ENCODE results near the gene PCDHA8.
"Not testable (repeated sequence)": the region's sequence is repeated elsewhere in the genome, so short reads cannot be mapped to it uniquely, and the experiment has no call there.

PCDHA8 gene

GRCh38 chr5:140875085-140876065 lies 34.4 kb downstream of the PCDHA8 start, which contains the start of gene PCDHA12:
TSS of gene PCDHA12 (plus strand) at chr5:140875308. CDS start at chr5:140875473, 165 bp downstream.
- DNase-seq (ENCODE audit: low read depth): no peak

DNA sequence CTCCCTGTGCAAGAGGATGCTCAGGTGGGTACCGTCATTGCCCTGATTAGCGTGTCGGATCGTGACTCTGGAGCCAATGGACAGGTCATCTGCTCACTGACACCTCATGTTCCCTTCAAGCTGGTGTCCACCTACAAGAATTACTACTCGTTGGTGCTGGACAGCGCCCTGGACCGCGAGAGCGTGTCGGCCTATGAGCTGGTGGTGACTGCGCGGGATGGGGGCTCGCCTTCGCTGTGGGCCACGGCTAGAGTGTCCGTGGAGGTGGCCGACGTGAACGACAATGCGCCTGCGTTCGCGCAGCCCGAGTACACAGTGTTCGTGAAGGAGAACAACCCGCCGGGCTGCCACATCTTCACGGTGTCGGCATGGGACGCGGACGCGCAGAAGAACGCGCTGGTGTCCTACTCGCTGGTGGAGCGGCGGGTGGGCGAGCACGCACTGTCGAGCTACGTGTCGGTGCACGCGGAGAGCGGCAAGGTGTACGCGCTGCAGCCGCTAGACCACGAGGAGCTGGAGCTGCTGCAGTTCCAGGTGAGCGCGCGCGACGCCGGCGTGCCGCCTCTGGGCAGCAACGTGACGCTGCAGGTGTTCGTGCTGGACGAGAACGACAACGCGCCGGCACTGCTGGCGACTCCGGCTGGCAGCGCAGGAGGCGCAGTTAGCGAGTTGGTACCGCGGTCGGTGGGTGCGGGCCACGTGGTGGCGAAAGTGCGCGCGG lies 35.7 kb downstream of the PCDHA8 start:
- DNase-seq (ENCODE audit: low read depth): not testable (repeated sequence)

DNA sequence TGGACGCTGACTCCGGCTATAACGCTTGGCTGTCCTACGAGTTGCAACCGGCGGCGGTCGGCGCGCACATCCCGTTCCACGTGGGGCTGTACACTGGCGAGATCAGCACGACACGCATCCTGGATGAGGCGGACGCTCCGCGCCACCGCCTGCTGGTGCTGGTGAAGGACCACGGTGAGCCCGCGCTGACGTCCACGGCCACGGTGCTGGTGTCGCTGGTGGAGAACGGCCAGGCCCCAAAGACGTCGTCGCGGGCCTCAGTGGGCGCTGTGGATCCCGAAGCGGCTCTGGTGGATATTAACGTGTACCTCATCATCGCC lies 36.2 kb downstream of the PCDHA8 start:
- DNase-seq (ENCODE audit: low read depth): no peak

GRCh38 chr5:140881889-140882590 lies 41.1 kb downstream of the PCDHA8 start, which contains the start of gene PCDHA13:
TSS of gene PCDHA13 (plus strand) at chr5:140882124. CDS start at chr5:140882269, 145 bp downstream.
- DNase-seq (ENCODE audit: low read depth): no peak

DNA sequence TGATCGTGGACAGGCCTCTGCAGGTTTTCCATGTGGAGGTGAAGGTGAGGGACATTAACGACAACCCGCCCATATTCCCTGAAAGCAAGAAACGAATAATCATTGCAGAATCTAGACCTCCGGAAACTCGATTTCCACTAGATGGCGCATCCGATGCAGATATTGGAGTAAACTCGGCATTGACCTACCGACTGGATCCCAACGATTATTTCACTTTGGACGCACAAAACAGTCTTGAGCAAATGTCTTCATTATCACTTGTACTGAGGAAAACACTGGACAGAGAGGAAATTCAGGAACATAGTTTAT lies 41.6 kb downstream of the PCDHA8 start:
- DNase-seq (ENCODE audit: low read depth): no peak

DNA sequence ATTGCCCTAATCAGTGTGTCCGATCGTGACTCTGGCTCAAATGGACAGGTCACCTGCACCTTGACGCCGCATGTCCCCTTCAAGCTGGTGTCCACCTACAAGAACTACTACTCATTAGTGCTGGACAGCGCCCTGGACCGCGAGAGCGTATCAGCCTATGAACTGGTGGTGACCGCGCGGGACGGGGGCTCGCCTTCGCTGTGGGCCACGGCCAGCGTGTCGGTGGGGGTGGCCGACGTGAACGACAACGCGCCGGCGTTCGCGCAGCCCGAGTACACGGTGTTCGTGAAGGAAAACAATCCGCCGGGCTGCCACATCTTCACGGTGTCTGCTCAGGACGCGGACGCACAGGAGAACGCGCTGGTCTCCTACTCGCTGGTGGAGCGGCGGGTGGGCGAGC lies 42.4 kb downstream of the PCDHA8 start:
- no peak for DNase-seq (ENCODE audit: low read depth)

GRCh38 chr5:140883927-140884697 lies 43.1 kb downstream of the PCDHA8 start:
- DNase-seq (ENCODE audit: low read depth): no peak

Data from activated gamma-delta T cell treated with anti-CD3 and anti-CD28 coated beads, Interleukin-2, amount 50 U/mL, for 16 hours (primary cell).